Muscle of leg (tissue), 11 donors: ENCODE data around the gene EGR1. TPM values are rescaled to one million over a fixed set of nuclear protein-coding genes. Genes with fewer than 3 reads are reported as not detected.
A peak's percentile ranks its signal among the peaks of the same experiment; 100 is the strongest.
"Not testable (repeated sequence)": the region's sequence is repeated elsewhere in the genome, so short reads cannot be mapped to it uniquely, and the experiment has no call there.

Experiments used
- DNase-seq: peaks from one replicate; pipeline ENCODE4 v3.0.0; 2013
- H3K27ac ChIP-seq: one replicate; pipeline ENCODE4 v1.5.1; 2013; ENCODE audit warnings: mild to moderate bottlenecking, low read length, control low read depth
- H3K27me3 ChIP-seq: one replicate; pipeline ENCODE4 v1.6.1; 2013; ENCODE audit warnings: low read length; ENCODE audit not compliant: control insufficient read depth, insufficient read depth
- H3K36me3 ChIP-seq: one replicate; pipeline ENCODE4 v1.6.1; 2013; ENCODE audit warnings: low read length; ENCODE audit not compliant: control insufficient read depth, insufficient read depth
- H3K4me1 ChIP-seq: one replicate; pipeline ENCODE4 v1.6.1; 2013; ENCODE audit warnings: low read length; ENCODE audit not compliant: control insufficient read depth, insufficient read depth
- H3K4me3 ChIP-seq: one replicate; pipeline ENCODE4 v1.5.1; 2013; ENCODE audit warnings: low read length, control low read depth
- H3K9me3 ChIP-seq: replicated peaks from 2 replicates; pipeline ENCODE4 v1.6.1; 2013; ENCODE audit warnings: low read depth, low read length; ENCODE audit not compliant: control insufficient read depth
- WGBS: methylation state at CpG from one replicate; pipeline ENCODE4 v1.1.5; 2013; ENCODE audit warnings: missing lambda C conversion rate; ENCODE audit not compliant: insufficient coverage; 5-methylcytosine and 5-hydroxymethylcytosine counted together
- polyA plus RNA-seq, 8 donors: library from polyadenylated mRNA; unstranded; fragments of 120-200 nt; gene quantifications; one replicate each; pipeline versions ENCODE4 v1.2.1 to v1.2.3, GENCODE V29; 2013; ENCODE audit warnings: inconsistent platforms in 1 of 8, low replicate concordance in 1 of 8; ENCODE audit not compliant: insufficient read length in 8 of 8, insufficient read depth in 1 of 8
- total RNA-seq: library from RNA; stranded (reverse); fragments of 120-200 nt; gene quantifications from one replicate; pipeline ENCODE4 v1.2.4, GENCODE V29; 2013

EGR1 gene
- total and polyA plus RNA-seq, 9 donors: 31.6 to 480 (median 308) TPM

DNA sequence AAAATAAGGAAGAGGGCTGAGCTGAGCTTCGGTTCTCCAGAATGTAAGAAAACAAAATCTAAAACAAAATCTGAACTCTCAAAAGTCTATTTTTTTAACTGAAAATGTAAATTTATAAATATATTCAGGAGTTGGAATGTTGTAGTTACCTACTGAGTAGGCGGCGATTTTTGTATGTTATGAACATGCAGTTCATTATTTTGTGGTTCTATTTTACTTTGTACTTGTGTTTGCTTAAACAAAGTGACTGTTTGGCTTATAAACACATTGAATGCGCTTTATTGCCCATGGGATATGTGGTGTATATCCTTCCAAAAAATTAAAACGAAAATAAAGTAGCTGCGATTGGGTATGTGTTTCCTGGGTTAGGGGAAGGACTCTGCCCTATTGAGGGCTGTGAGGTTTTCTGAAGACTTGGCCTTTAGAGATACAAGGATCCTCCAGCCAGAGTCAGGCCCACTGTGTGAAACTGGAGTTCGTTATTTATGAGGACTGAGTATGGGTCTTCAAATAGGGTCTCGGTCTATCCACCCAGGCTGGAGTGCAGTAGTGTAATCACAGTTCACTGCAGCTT is 3.8 kb downstream of the EGR1 start:
- no CpG with 5 or more reads among the region's 8 CpGs for WGBS
- peak; percentile 94 for DNase-seq
- Histone ChIP-seq H3K4me1 (peaks cover 30% of the 10 kb centered on the region), H3K36me3 (peaks cover 21% of the 10 kb centered on the region), H3K9me3 (no peaks in the 10 kb centered on the region), H3K27ac (no peak overlapping the region), H3K27me3 (peaks cover 17% of the 10 kb centered on the region), H3K4me3 (no peak overlapping the region)

- Histone ChIP-seq H3K27me3 (peaks cover 17% of the 10 kb centered on the region), H3K9me3 (no peaks in the 10 kb centered on the region), H3K4me1 (peaks cover 27% of the 10 kb centered on the region), H3K27ac (no peak overlapping the region), H3K36me3 (peaks cover 21% of the 10 kb centered on the region), H3K4me3 (no peak overlapping the region)
- WGBS: 75% methylated on average over 4 of the region's 8 CpGs
- peak; percentile 98 for DNase-seq
Observed at GRCh38 chr5:138469540-138470321, 4.5 kb downstream of the EGR1 start.

DNA sequence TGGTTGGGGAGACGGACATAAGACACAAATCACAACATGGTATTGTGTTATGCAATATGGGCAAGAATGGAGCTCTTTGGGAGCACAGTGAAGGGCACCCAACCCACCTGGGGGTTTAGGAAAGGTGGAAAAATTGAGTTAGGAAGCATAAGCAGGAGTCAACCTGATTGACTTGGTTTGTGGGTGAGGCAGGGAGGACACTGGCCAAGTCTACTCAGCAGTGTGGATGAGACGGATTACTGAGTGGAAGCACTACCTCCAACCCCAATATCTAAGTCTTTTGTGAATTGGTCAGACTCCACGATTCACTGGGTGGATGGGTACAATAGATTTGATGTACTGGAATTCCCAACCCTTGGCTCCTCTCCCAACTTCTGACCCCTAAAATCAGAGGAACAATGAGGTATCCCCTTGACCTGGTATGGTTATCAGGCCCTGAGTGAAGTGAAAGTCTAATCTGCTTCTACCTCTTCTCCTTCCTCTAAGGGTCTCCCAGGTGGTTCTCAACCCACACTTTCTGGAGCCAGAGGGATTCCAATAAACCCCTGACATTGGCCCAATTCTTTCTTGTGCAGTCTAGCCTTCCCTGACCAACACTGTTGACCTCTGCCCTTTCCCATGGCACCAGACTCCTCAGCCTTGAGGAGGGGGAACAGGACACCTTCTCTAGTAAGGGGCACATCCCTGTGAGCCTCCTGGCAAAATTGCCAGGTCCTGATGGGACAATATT is 5.2 kb downstream of the EGR1 start:
- H3K4me1 ChIP-seq: peaks cover 27% of the 10 kb centered on the region
- H3K9me3 ChIP-seq: no peaks in the 10 kb centered on the region
- no peak overlapping the region for H3K27ac ChIP-seq
- H3K27me3 ChIP-seq: peaks cover 17% of the 10 kb centered on the region
- H3K36me3 ChIP-seq: peaks cover 21% of the 10 kb centered on the region
- DNase-seq: no peak
- no peak overlapping the region for H3K4me3 ChIP-seq
- WGBS: 67% methylated on average over 1 of the region's 3 CpGs

GRCh38 chr5:138471052-138471361 is 5.7 kb downstream of the EGR1 start:
- peaks cover 23% of the 10 kb centered on the region for H3K4me1 ChIP-seq
- no peaks in the 10 kb centered on the region for H3K9me3 ChIP-seq
- no peak overlapping the region for H3K4me3 ChIP-seq
- DNase-seq: no peak
- WGBS: no CpG with 5 or more reads among the region's 2 CpGs
- peaks cover 12% of the 10 kb centered on the region for H3K27me3 ChIP-seq
- H3K36me3 ChIP-seq: peaks cover 21% of the 10 kb centered on the region
- H3K27ac ChIP-seq: no peak overlapping the region

- Histone ChIP-seq H3K27me3 (no peaks in the 10 kb centered on the region), H3K36me3 (peaks cover 10% of the 10 kb centered on the region), H3K9me3 (no peaks in the 10 kb centered on the region), H3K4me3 (no peak overlapping the region), H3K27ac (no peak overlapping the region), H3K4me1 (peaks cover 10% of the 10 kb centered on the region)
- WGBS: 24% methylated on average over 3 of the region's 6 CpGs
- DNase-seq: no peak
Observed at GRCh38 chr5:138472353-138472752, 7.1 kb downstream of the EGR1 start.

GRCh38 chr5:138473151-138473550 is 7.9 kb downstream of the EGR1 start:
- 88% methylated on average over 2 of the region's 5 CpGs for WGBS
- H3K4me3 ChIP-seq, H3K27me3 ChIP-seq, H3K36me3 ChIP-seq, H3K9me3 ChIP-seq, H3K4me1 ChIP-seq, DNase-seq, H3K27ac ChIP-seq: not testable (repeated sequence)

GRCh38 chr5:138476918-138477317 is 11.6 kb downstream of the EGR1 start:
- no peaks in the 10 kb centered on the region for H3K4me1 ChIP-seq
- DNase-seq: no peak
- no CpG with 5 or more reads among the region's 7 CpGs for WGBS
- H3K27me3 ChIP-seq: peaks cover 2% of the 10 kb centered on the region
- no peaks in the 10 kb centered on the region for H3K9me3 ChIP-seq
- no peaks in the 10 kb centered on the region for H3K36me3 ChIP-seq
- H3K4me3 ChIP-seq: no peak overlapping the region
- no peak overlapping the region for H3K27ac ChIP-seq

DNA sequence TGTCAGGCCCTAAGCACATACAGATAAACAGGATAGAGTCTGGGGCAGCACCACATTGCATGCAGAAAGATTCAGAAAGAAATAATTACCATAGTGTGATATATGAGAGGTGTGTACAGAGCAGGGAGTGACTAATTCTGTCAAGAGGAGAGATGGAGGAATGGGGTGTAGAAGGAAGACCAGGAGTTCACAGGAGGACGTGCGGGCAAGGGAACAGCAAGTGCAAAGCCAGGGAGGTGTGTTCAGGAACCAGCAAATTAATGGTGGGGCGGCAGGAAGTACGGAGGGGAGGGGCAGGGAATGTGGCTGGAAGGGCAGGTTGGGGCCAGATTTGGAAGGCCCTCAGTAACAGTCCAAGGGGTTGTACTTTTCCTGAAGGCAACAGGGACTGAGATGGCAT is 17.4 kb downstream of the EGR1 start:
- H3K4me1 ChIP-seq: no peaks in the 10 kb centered on the region
- no peak for DNase-seq
- H3K4me3 ChIP-seq: no peak overlapping the region
- WGBS: 35% methylated on average over 4 of the region's 4 CpGs
- peaks cover 2% of the 10 kb centered on the region for H3K27me3 ChIP-seq
- H3K36me3 ChIP-seq: no peaks in the 10 kb centered on the region
- no peaks in the 10 kb centered on the region for H3K9me3 ChIP-seq
- H3K27ac ChIP-seq: no peak overlapping the region

DNA sequence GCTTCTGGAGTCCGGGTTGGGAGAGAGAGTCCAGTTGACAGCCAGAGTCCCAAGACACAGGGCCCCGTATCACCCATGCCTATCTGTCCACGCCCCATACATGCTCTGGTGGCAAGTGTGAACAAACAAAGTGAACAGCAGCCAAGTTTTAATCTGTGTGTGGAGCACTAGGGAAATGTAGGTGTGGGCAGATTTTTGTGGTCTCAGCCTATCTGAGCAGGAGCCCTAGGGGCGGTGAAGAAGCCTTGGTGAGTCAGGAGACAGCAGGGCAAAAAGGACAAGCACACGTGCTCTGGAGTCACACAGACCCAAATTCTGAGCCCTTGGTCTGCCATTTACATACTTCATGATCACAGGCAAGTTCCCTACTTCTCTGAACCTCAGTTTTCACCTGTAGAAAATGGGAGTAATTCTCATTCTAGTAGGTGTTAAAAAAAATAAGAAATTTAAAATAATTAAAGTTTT is 23.2 kb downstream of the EGR1 start:
- H3K9me3 ChIP-seq: no peaks in the 10 kb centered on the region
- no peak overlapping the region for H3K4me3 ChIP-seq
- no peaks in the 10 kb centered on the region for H3K36me3 ChIP-seq
- 87% methylated on average over 4 of the region's 5 CpGs for WGBS
- no peak overlapping the region for H3K27ac ChIP-seq
- H3K27me3 ChIP-seq: peaks cover 24% of the 10 kb centered on the region
- DNase-seq: no peak
- H3K4me1 ChIP-seq: peaks cover 30% of the 10 kb centered on the region

- no peak overlapping the region for H3K4me3 ChIP-seq
- peaks cover 24% of the 10 kb centered on the region for H3K27me3 ChIP-seq
- WGBS: 26% methylated on average over 3 of the region's 5 CpGs
- H3K27ac ChIP-seq: peak overlapping the region; percentile 42
- H3K4me1 ChIP-seq: peaks cover 35% of the 10 kb centered on the region
- H3K9me3 ChIP-seq: no peaks in the 10 kb centered on the region
- no peaks in the 10 kb centered on the region for H3K36me3 ChIP-seq
- peak; percentile 70 for DNase-seq
Observed at GRCh38 chr5:138489683-138490061, 24.4 kb downstream of the EGR1 start.
